Measurements from ENCODE around the gene GYS1.

- TF ChIP-seq CTCF (IDR thresholded peaks at IDR 0.05) = peak; percentile 81 to 95 (median 89)
- no peak for TF ChIP-seq EP300 (IDR thresholded peaks at IDR 0.05)
- peak in 1 of 2 donors; percentile 48 for TF ChIP-seq POLR2AphosphoS5 (IDR thresholded peaks at IDR 0.05)
Observed at GRCh38 chr19:48970923-48971395, 22.1 kb downstream of the GYS1 start.

Measured in upper lobe of left lung (tissue), 4 donors.